Measurements from ENCODE around the gene EPHA6. TPM values are rescaled to one million over a fixed set of nuclear protein-coding genes. Genes with fewer than 3 reads are reported as not detected.

EPHA6 gene
- total RNA-seq, 1 experiment from 2014 or later = 3.6 TPM

GRCh38 chr3:97744289-97744688 is 929.9 kb downstream of the EPHA6 start:
- Histone ChIP-seq H3K4me3 (ENCODE audit: low read length) (no peak overlapping the region), H3K36me3 (ENCODE audit: low read depth, low read length) (no peaks in the 10 kb centered on the region), H4K20me1 (ENCODE audit: low read length) (no peaks in the 10 kb centered on the region), H3K27ac (ENCODE audit: low read length) (no peak overlapping the region), H3K4me2 (ENCODE audit: low read length) (no peak overlapping the region), H3K79me2 (ENCODE audit: low read length) (no peaks in the 10 kb centered on the region), H3K9me2 (replicated peaks; ENCODE audit: low read length) (no peaks in the 10 kb centered on the region), H3F3A (ENCODE audit: low read length, unreplicated experiment) (no peaks in the 10 kb centered on the region), H3K27me3 (ENCODE audit: low read length) (peaks cover 20% of the 10 kb centered on the region; the same call in 1 of the 2 replicates), H3K4me1 (ENCODE audit: insufficient read depth, low read length) (no peaks in the 10 kb centered on the region), H3K9ac (ENCODE audit: low read length) (no peak overlapping the region), H3K9me3 (ENCODE audit: low read length) (no peaks in the 10 kb centered on the region), H2AFZ (ENCODE audit: low read length) (no peak overlapping the region)
- POLR2A ChIA-PET (ENCODE audit: unreplicated experiment) = no interaction called here
- intact Hi-C loops (cut with micrococcal nuclease) = no loop called here
- DNase-seq = no peak
- CTCF ChIA-PET = no interaction called here
- TF ChIP-seq CTCF (conservative IDR thresholded peaks at IDR 0.05; ENCODE audit: low read depth, low read length) = no peak
- TF ChIP-seq EZH2 (IDR thresholded peaks at IDR 0.05; ENCODE audit: low read length, unreplicated experiment) = no peak
- TF ChIP-seq EZH2phosphoT487 (IDR thresholded peaks at IDR 0.05; ENCODE audit: borderline replicate concordance, low read length) = no peak
- no peak for ATAC-seq
- BruUV-seq (replicated peaks) = no TSS peak

GRCh38 chr3:97763586-97764406 is 949.4 kb downstream of the EPHA6 start:
- Histone ChIP-seq H3K79me2 (ENCODE audit: low read length) (no peaks in the 10 kb centered on the region), H3F3A (ENCODE audit: low read length, unreplicated experiment) (no peaks in the 10 kb centered on the region), H2AFZ (ENCODE audit: low read length) (peak overlapping the region; percentile 95), H3K4me1 (ENCODE audit: insufficient read depth, low read length) (peaks cover 21% of the 10 kb centered on the region), H3K9me3 (ENCODE audit: low read length) (no peaks in the 10 kb centered on the region), H3K36me3 (ENCODE audit: low read depth, low read length) (no peaks in the 10 kb centered on the region), H3K9ac (ENCODE audit: low read length) (peak overlapping the region; percentile 69), H4K20me1 (ENCODE audit: low read length) (no peaks in the 10 kb centered on the region), H3K27me3 (ENCODE audit: low read length) (no peaks in the 10 kb centered on the region), H3K4me3 (ENCODE audit: low read length) (peak overlapping the region; percentile 86), H3K27ac (ENCODE audit: low read length) (peak overlapping the region; percentile 6; the same call in 1 of the 2 replicates), H3K9me2 (replicated peaks; ENCODE audit: low read length) (no peaks in the 10 kb centered on the region), H3K4me2 (ENCODE audit: low read length) (peak overlapping the region; percentile 91)
- POLR2A ChIA-PET (ENCODE audit: unreplicated experiment) = no interaction called here
- BruUV-seq (replicated peaks) = TSS peak; percentile 83
- intact Hi-C loops (cut with micrococcal nuclease) = no loop called here
- DNase-seq = no peak
- no peak for ATAC-seq
- CTCF ChIA-PET = no interaction called here
- TF ChIP-seq EZH2phosphoT487 (IDR thresholded peaks at IDR 0.05; ENCODE audit: borderline replicate concordance, low read length) (no peak), CTCF (conservative IDR thresholded peaks at IDR 0.05; ENCODE audit: low read depth, low read length) (no peak), EZH2 (IDR thresholded peaks at IDR 0.05; ENCODE audit: low read length, unreplicated experiment) (no peak)
